ENCODE results near the gene RELN.

GRCh38 chr7:103862302-103863035, 127.0 kb downstream of the RELN start:
- TF ChIP-seq CTCF (IDR thresholded peaks at IDR 0.05), result no peak
- TF ChIP-seq POLR2A (IDR thresholded peaks at IDR 0.05), result no peak
